NCI-H510A (cell line): ENCODE results near the gene MATCAP1.

Experiments
- DNase-seq: peaks from one replicate; lab custom pipeline; 2025; lab: John Stamatoyannopoulos, UW

MATCAP1 gene

GRCh38 chr16:67173323-67173722, 10.4 kb downstream of the MATCAP1 start:
- no peak for DNase-seq

GRCh38 chr16:67170949-67171649, 12.7 kb downstream of the MATCAP1 start:
- no peak for DNase-seq

- peak; percentile 78 for DNase-seq
These were observed 13.4 kb downstream of the MATCAP1 start, which contains the start of gene NOL3 for GRCh38 chr16:67170168-67170948. NOL3 (plus strand) TSS chr16:67170538.

- no peak for DNase-seq
These were observed 14.1 kb downstream of the MATCAP1 start for GRCh38 chr16:67169642-67170167.

GRCh38 chr16:67169011-67169451, 14.7 kb downstream of the MATCAP1 start:
- DNase-seq: no peak

- no peak for DNase-seq
These were observed 16.2 kb downstream of the MATCAP1 start for GRCh38 chr16:67167588-67167987.

GRCh38 chr16:67166598-67167168, 17.1 kb downstream of the MATCAP1 start:
- no peak for DNase-seq

- no peak for DNase-seq
These were observed 17.6 kb downstream of the MATCAP1 start for GRCh38 chr16:67166110-67166547.

- no peak for DNase-seq
These were observed 18.4 kb downstream of the MATCAP1 start for GRCh38 chr16:67165121-67166078.

- DNase-seq: no peak
These were observed 19.1 kb downstream of the MATCAP1 start, which contains the start of gene HSF4 for GRCh38 chr16:67164599-67165061. HSF4 (plus strand) TSS chr16:67164745; CDS start chr16:67164812, 67 bp downstream.

- no peak for DNase-seq
These were observed 19.7 kb downstream of the MATCAP1 start for GRCh38 chr16:67163999-67164558.

- DNase-seq: no peak
These were observed 20.4 kb downstream of the MATCAP1 start for GRCh38 chr16:67163164-67163998.

- DNase-seq: no peak
These were observed 21.1 kb downstream of the MATCAP1 start for GRCh38 chr16:67162506-67163163.

GRCh38 chr16:67161595-67162058, 22.1 kb downstream of the MATCAP1 start:
- DNase-seq: no peak

- DNase-seq: no peak
These were observed 24.8 kb downstream of the MATCAP1 start for GRCh38 chr16:67158637-67159600.

- no peak for DNase-seq
These were observed 25.7 kb downstream of the MATCAP1 start for GRCh38 chr16:67157892-67158635.

- no peak for DNase-seq
These were observed 26.5 kb downstream of the MATCAP1 start for GRCh38 chr16:67157106-67157748.
